K562 (cell line): ENCODE data around the gene USP15. TPM values are rescaled to one million over a fixed set of nuclear protein-coding genes. Genes with fewer than 3 reads are reported as not detected.
A peak's percentile ranks its signal among the peaks of the same experiment; 100 is the strongest.

Experiments used
- ARNT ChIP-seq, 2 experiments: fragments of 450-650 bp; IDR thresholded peaks; 2 replicates each; pipeline ENCODE4 v1.6.1; 2016; ENCODE audit warnings: mild to moderate bottlenecking in 1 of 2
- CTBP1 ChIP-seq: fragments of 450-650 bp; IDR thresholded peaks from 2 replicates; pipeline ENCODE4 v1.6.1; 2016; ENCODE audit warnings: borderline replicate concordance
- DPF2 ChIP-seq: fragments of 450-650 bp; IDR thresholded peaks from 2 replicates; pipeline ENCODE4 v1.6.1; 2016
- FOXA1 ChIP-seq: fragments of 450-650 bp; IDR thresholded peaks from 2 replicates; pipeline ENCODE4 v1.6.1; 2016; ENCODE audit warnings: mild to moderate bottlenecking, borderline replicate concordance
- GATAD2A ChIP-seq: fragments of 450-650 bp; IDR thresholded peaks from 2 replicates; pipeline ENCODE4 v1.6.1; 2017
- MEF2D ChIP-seq: conservative IDR thresholded peaks from 2 replicates; pipeline ENCODE4 v1.6.1; 2016; ENCODE audit warnings: low read depth, missing genetic modification characterization, missing compliant biosample characterization
- NCOA4 ChIP-seq: fragments of 450-650 bp; IDR thresholded peaks from 2 replicates; pipeline ENCODE4 v1.6.1; 2018; ENCODE audit warnings: mild to moderate bottlenecking; ENCODE audit not compliant: partially characterized antibody
- NELFE ChIP-seq: IDR thresholded peaks from 2 replicates; pipeline ENCODE4 v1.6.1; 2011; ENCODE audit warnings: mild to moderate bottlenecking; ENCODE audit not compliant: insufficient read depth, insufficient read length
- NFYB ChIP-seq: IDR thresholded peaks from 2 replicates; pipeline ENCODE4 v1.6.1; 2011; ENCODE audit warnings: mild to moderate bottlenecking, moderate library complexity; ENCODE audit not compliant: insufficient read length; ENCODE audit errors: extremely low read depth
- NR2C1 ChIP-seq, 2 experiments: fragments of 450-650 bp; IDR thresholded peaks; 2 replicates each; pipeline ENCODE4 v1.6.1; 2017; ENCODE audit warnings: mild to moderate bottlenecking in 2 of 2, antibody characterized with exemption in 1 of 2, inconsistent platforms in 1 of 2, missing compliant biosample characterization in 1 of 2, missing genetic modification characterization in 1 of 2
- POLR2AphosphoS2 ChIP-seq: IDR thresholded peaks from 2 replicates; pipeline ENCODE4 v1.6.1; 2012; ENCODE audit warnings: low read length, improper control_type of control experiment
- PTTG1 ChIP-seq: fragments of 450-650 bp; IDR thresholded peaks from 2 replicates; pipeline ENCODE4 v1.6.1; 2016; ENCODE audit warnings: low read depth, mild to moderate bottlenecking, missing genetic modification characterization, missing compliant biosample characterization
- PURB ChIP-seq: sonication (generic); formaldehyde crosslinking; IDR thresholded peaks from 2 replicates; pipeline ENCODE4 v1.9.0; 2021; ENCODE audit warnings: low read depth, mild to moderate bottlenecking, missing genetic modification reagents
- SMARCE1 ChIP-seq: fragments of 450-650 bp; IDR thresholded peaks from 2 replicates; pipeline ENCODE4 v1.7.1; 2016; ENCODE audit warnings: mild to moderate bottlenecking
- SPI1 ChIP-seq: IDR thresholded peaks from 2 replicates; pipeline ENCODE4 v1.6.1; 2011; ENCODE audit warnings: low read depth, low read length, control low read depth, borderline replicate concordance
- TAF9B ChIP-seq: fragments of 450-650 bp; IDR thresholded peaks from 2 replicates; pipeline ENCODE4 v1.6.1; 2018; ENCODE audit warnings: mild to moderate bottlenecking; ENCODE audit not compliant: partially characterized antibody
- TEAD4 ChIP-seq, 2 experiments: sonication (generic) in 1 of 2; formaldehyde crosslinking in 1 of 2; IDR thresholded peaks; 2 replicates each; pipeline versions ENCODE4 v1.6.1 to v1.8.0; 2012 to 2022; ENCODE audit warnings: borderline replicate concordance in 1 of 2, inconsistent platforms in 1 of 2, low read length in 1 of 2, mild to moderate bottlenecking in 1 of 2, missing genetic modification reagents in 1 of 2
- ZBTB17 ChIP-seq: fragments of 450-650 bp; formaldehyde crosslinking; IDR thresholded peaks from 2 replicates; pipeline ENCODE4 v1.4.0; 2020; ENCODE audit warnings: mild to moderate bottlenecking
- ZC3H11A ChIP-seq: IDR thresholded peaks from 2 replicates; pipeline ENCODE4 v1.6.1; 2012; ENCODE audit warnings: low read depth, low read length, improper control_type of control experiment
- ZFP1 ChIP-seq: fragments of 450-650 bp; formaldehyde crosslinking; IDR thresholded peaks from 2 replicates; pipeline ENCODE4 v1.4.0; 2020; ENCODE audit warnings: mild to moderate bottlenecking, mixed read lengths
- ZFX ChIP-seq: sonication (generic); formaldehyde crosslinking; IDR thresholded peaks from 2 replicates; pipeline ENCODE4 v1.8.0; 2022; ENCODE audit warnings: mild to moderate bottlenecking, missing genetic modification reagents, moderate library complexity
- ZNF384 ChIP-seq: IDR thresholded peaks from 2 replicates; pipeline ENCODE4 v1.6.1; 2012; ENCODE audit warnings: low read depth, low read length, improper control_type of control experiment
- ZNF696 ChIP-seq: fragments of 250-450 bp; sonication (Bioruptor Pico); conservative IDR thresholded peaks from 2 replicates; pipeline ENCODE4 v1.4.0; 2020; ENCODE audit warnings: mild to moderate bottlenecking, moderate library complexity
- polyA plus RNA-seq, 8 experiments: library from polyadenylated mRNA; depleted of rRNA in 4 of 8; stranded (reverse) in 5 of 8; unstranded in 3 of 8; fragments of >200 nt; fragmentation: Nextera tagmentation in 2 of 8; fragmentation: Illumina TruSeq in 1 of 8; extraction: Ambion mirVana in 2 of 8; extraction: Trizol in 1 of 8; gene quantifications; 2 replicates each; pipeline versions ENCODE4 v1.2.1 to v1.2.3, GENCODE V29; 2011 to 2014; ENCODE audit warnings: inconsistent platforms in 1 of 8, missing spikeins in 1 of 8
- total RNA-seq, 7 experiments: library from RNA; depleted of rRNA in 6 of 7; stranded (reverse); fragments of >200 nt in 6 of 7; fragmentation: Illumina TruSeq in 2 of 7; extraction: Trizol in 2 of 7; gene quantifications; 2 replicates each; pipeline versions ENCODE4 v1.2.1 to v1.2.3, GENCODE V29; 2011 to 2021; ENCODE audit warnings: low replicate concordance in 1 of 7
- TF ChIP-seq, protein P1 (sequence below): fragments of 450-650 bp; formaldehyde crosslinking; IDR thresholded peaks from 2 replicates; pipeline ENCODE4 v1.4.0; 2020; ENCODE audit warnings: mild to moderate bottlenecking, mixed read lengths
- TF ChIP-seq, protein P2 (sequence below), 2 experiments: fragments of 450-650 bp; IDR thresholded peaks; 2 replicates each; pipeline ENCODE4 v1.6.1; 2016
- TF ChIP-seq, protein P3 (sequence below), 3 experiments: IDR thresholded peaks in 2 of 3; conservative IDR thresholded peaks in 1 of 3; 2 replicates each; pipeline ENCODE4 v1.5.1; 2011 to 2012; ENCODE audit warnings: low read length in 3 of 3, mild to moderate bottlenecking in 3 of 3, control low read depth in 2 of 3, improper control_type of control experiment in 1 of 3, inconsistent platforms in 1 of 3, low read depth in 1 of 3, mixed read lengths in 1 of 3, moderate library complexity in 1 of 3; ENCODE audit not compliant: insufficient read depth in 2 of 3
- TF ChIP-seq, protein P4 (sequence below): sonication (generic); formaldehyde crosslinking; IDR thresholded peaks from 2 replicates; pipeline ENCODE4 v1.9.0; 2022; ENCODE audit warnings: mild to moderate bottlenecking, missing genetic modification reagents

Gene USP15
- total and polyA plus RNA-seq, 9 of the 15 experiments (the other 6 are each of a cell fraction or from before 2014, with no cell fraction given), result 140 to 272 (median 182) TPM

DNA sequence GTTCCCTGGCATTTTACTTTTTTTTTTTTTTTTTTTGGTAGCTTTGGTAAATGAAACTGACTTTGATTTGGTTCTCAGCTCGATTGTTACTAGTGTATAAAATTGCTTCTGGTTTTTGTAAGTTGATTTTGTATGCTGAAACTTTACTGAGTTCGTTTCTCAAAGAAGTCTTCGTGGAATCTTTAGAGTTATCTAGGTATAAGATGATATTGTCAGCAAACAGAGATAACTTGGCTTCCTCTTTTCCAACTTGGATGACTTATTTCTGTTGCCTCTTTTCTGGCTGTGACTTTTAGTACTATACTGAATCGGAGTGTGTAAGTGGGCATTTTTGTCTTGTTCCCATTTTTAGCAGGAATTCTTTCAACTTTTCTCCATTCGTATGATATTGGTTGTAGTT lies 28.1 kb downstream of the USP15 start (continued):
- TF ChIP-seq, protein P1, sequence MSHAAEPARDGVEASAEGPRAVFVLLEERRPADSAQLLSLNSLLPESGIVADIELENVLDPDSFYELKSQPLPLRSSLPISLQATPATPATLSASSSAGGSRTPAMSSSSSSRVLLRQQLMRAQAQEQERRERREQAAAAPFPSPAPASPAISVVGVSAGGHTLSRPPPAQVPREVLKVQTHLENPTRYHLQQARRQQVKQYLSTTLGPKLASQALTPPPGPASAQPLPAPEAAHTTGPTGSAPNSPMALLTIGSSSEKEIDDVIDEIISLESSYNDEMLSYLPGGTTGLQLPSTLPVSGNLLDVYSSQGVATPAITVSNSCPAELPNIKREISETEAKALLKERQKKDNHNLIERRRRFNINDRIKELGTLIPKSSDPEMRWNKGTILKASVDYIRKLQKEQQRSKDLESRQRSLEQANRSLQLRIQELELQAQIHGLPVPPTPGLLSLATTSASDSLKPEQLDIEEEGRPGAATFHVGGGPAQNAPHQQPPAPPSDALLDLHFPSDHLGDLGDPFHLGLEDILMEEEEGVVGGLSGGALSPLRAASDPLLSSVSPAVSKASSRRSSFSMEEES (CRISPR knock-in tag), result no peak
- TF ChIP-seq, protein P2, sequence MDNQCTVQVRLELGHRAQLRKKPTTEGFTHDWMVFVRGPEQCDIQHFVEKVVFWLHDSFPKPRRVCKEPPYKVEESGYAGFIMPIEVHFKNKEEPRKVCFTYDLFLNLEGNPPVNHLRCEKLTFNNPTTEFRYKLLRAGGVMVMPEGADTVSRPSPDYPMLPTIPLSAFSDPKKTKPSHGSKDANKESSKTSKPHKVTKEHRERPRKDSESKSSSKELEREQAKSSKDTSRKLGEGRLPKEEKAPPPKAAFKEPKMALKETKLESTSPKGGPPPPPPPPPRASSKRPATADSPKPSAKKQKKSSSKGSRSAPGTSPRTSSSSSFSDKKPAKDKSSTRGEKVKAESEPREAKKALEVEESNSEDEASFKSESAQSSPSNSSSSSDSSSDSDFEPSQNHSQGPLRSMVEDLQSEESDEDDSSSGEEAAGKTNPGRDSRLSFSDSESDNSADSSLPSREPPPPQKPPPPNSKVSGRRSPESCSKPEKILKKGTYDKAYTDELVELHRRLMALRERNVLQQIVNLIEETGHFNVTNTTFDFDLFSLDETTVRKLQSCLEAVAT (IDR thresholded peaks at IDR 0.05), result no peak
- no peak for TF ChIP-seq ZBTB17 (CRISPR knock-in tag)
- no peak for TF ChIP-seq FOXA1
- no peak for TF ChIP-seq CTBP1
- TF ChIP-seq MEF2D, result no peak
- no peak for TF ChIP-seq ZNF696
- TF ChIP-seq TAF9B, result no peak
- TF ChIP-seq SMARCE1, result peak; percentile 79; the same call in 1 of the 2 replicates
- peak; percentile 45 for TF ChIP-seq TEAD4 (IDR thresholded peaks at IDR 0.05; ENCODE audit: low read length)
- no peak for TF ChIP-seq TEAD4 (CRISPR knock-in tag; IDR thresholded peaks at IDR 0.05; ENCODE audit: borderline replicate concordance)
- TF ChIP-seq PTTG1 (tag), result no peak
- no peak for TF ChIP-seq ARNT (IDR thresholded peaks at IDR 0.05)
- peak; percentile 59; the same call in 1 of the 2 replicates for TF ChIP-seq DPF2
- no peak for TF ChIP-seq PURB (CRISPR knock-in tag)
- TF ChIP-seq POLR2AphosphoS2, result no peak
- TF ChIP-seq, protein P3, sequence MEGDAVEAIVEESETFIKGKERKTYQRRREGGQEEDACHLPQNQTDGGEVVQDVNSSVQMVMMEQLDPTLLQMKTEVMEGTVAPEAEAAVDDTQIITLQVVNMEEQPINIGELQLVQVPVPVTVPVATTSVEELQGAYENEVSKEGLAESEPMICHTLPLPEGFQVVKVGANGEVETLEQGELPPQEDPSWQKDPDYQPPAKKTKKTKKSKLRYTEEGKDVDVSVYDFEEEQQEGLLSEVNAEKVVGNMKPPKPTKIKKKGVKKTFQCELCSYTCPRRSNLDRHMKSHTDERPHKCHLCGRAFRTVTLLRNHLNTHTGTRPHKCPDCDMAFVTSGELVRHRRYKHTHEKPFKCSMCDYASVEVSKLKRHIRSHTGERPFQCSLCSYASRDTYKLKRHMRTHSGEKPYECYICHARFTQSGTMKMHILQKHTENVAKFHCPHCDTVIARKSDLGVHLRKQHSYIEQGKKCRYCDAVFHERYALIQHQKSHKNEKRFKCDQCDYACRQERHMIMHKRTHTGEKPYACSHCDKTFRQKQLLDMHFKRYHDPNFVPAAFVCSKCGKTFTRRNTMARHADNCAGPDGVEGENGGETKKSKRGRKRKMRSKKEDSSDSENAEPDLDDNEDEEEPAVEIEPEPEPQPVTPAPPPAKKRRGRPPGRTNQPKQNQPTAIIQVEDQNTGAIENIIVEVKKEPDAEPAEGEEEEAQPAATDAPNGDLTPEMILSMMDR (IDR thresholded peaks at IDR 0.05 in 2 of 3, conservative IDR thresholded peaks at IDR 0.05 in 1 of 3; ENCODE audit: insufficient read depth in 2 of 3, low read depth in 1 of 3, low read length in 3 of 3), result no peak
- no peak for TF ChIP-seq NR2C1 (IDR thresholded peaks at IDR 0.05)
- TF ChIP-seq NR2C1 (tag; IDR thresholded peaks at IDR 0.05), result no peak
- TF ChIP-seq NCOA4, result no peak
- TF ChIP-seq NELFE, result no peak
- TF ChIP-seq ZFP1 (CRISPR knock-in tag), result no peak
- no peak for TF ChIP-seq ZNF384
- TF ChIP-seq, protein P4, sequence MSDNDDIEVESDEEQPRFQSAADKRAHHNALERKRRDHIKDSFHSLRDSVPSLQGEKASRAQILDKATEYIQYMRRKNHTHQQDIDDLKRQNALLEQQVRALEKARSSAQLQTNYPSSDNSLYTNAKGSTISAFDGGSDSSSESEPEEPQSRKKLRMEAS (CRISPR knock-in tag), result no peak
- no peak for TF ChIP-seq ZC3H11A
- TF ChIP-seq SPI1, result peak; percentile 92
- no peak for TF ChIP-seq NFYB
- TF ChIP-seq ZFX (CRISPR knock-in tag), result no peak
- no peak for TF ChIP-seq GATAD2A
